ENCODE results near the gene AOC2. TPM values are rescaled to one million over a fixed set of nuclear protein-coding genes. Genes with fewer than 3 reads are reported as not detected.
"Not testable (repeated sequence)": the region's sequence is repeated elsewhere in the genome, so short reads cannot be mapped to it uniquely, and the experiment has no call there.

AOC2 gene
- total RNA-seq, 1 donor from 2014 or later, result 4.1 TPM

DNA sequence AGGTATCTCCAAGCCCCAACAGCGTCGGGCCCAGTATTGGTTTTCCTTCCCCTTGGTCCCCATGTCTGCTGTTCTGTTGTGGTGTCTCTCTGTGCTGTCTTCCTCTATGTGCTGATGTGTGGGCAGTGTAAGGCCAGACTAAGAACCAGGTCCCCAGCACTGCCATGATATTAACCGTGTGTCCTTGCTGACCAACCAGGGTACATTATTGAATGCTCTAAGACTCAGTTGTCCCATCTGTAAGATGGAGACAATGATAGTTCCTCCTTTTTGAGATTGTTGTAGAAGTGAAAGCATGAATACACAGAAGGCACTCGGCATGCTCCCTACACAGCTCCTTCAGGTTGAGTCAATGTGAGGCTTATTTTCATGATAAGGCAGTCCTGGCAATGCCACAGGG, 27.3 kb downstream of the AOC2 start:
- Mint-ChIP-seq H3K27ac (no peak overlapping the region), H3K4me1 (ENCODE audit: low read depth) (peaks cover 10% of the 10 kb centered on the region), H3K4me3 (ENCODE audit: low read depth) (no peak overlapping the region), H3K9me3 (ENCODE audit: low read depth) (peaks cover 12% of the 10 kb centered on the region), H3K27me3 (peaks cover 5% of the 10 kb centered on the region), H3K36me3 (ENCODE audit: insufficient read depth) (peaks cover 3% of the 10 kb centered on the region)
- DNase-seq (ENCODE audit: low spot score, unreplicated experiment), result no peak
- TF ChIP-seq, protein P1, sequence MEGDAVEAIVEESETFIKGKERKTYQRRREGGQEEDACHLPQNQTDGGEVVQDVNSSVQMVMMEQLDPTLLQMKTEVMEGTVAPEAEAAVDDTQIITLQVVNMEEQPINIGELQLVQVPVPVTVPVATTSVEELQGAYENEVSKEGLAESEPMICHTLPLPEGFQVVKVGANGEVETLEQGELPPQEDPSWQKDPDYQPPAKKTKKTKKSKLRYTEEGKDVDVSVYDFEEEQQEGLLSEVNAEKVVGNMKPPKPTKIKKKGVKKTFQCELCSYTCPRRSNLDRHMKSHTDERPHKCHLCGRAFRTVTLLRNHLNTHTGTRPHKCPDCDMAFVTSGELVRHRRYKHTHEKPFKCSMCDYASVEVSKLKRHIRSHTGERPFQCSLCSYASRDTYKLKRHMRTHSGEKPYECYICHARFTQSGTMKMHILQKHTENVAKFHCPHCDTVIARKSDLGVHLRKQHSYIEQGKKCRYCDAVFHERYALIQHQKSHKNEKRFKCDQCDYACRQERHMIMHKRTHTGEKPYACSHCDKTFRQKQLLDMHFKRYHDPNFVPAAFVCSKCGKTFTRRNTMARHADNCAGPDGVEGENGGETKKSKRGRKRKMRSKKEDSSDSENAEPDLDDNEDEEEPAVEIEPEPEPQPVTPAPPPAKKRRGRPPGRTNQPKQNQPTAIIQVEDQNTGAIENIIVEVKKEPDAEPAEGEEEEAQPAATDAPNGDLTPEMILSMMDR (IDR thresholded peaks at IDR 0.05; ENCODE audit: unreplicated experiment), result no peak

DNA sequence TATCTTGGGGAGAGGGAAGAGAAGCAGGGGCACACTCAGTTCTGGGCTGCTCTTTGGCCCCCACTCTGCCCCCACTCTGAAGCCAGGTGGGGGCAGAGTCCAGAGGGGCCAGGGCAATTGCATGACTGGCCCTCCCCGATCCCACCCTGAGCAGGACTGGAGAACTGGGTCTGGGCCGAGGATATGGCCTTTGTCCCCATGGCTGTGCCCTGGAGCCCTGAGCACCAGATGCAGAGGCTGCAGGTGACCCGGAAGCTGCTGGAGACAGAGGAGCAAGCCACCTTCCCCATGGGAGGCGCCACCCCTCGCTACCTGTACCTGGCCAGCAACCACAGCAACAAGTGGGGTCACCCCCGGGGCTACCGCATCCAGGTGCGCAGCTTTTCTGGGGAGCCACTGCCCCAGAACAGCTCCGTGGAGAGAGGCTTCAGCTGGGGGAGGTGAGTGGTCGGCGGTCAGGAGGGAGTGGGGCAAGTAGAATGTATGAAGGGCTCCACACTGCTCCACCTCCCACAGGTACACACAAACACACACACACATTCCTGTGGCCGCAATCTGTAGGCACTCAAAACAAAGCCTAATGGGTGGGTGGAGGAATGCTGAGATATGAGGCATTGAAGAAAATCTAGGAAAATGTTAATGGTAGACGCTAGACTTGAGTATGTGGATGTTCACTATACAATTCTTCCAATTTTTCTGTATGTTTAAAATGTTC, 28.0 kb downstream of the AOC2 start:
- TF ChIP-seq, protein P1 (IDR thresholded peaks at IDR 0.05; ENCODE audit: unreplicated experiment), result no peak
- DNase-seq (ENCODE audit: low spot score, unreplicated experiment), result no peak
- Mint-ChIP-seq H3K36me3 (ENCODE audit: insufficient read depth) (peaks cover 3% of the 10 kb centered on the region), H3K27me3 (peaks cover 9% of the 10 kb centered on the region), H3K4me3 (ENCODE audit: low read depth) (no peak overlapping the region), H3K9me3 (ENCODE audit: low read depth) (peaks cover 12% of the 10 kb centered on the region), H3K27ac (no peak overlapping the region), H3K4me1 (ENCODE audit: low read depth) (peaks cover 3% of the 10 kb centered on the region)

DNA sequence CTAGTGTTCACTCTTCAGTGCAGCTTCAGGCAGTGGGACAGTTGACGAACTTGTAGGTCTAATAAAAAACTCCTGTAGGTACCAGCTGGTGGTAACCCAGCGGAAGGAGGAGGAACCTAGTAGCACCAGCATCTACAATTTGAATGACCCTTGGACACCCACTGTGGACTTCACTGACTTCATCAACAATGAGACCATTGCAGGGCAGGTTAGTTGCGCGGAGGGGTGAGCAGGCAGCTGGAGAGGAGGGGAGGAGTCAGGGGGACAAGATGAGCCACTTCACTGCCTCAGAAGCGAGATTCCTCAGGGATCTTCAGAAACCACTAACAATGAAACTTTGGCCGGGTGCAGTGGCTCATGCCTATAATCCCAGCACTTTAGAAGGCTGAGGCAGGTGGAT, 28.9 kb downstream of the AOC2 start:
- DNase-seq (ENCODE audit: low spot score, unreplicated experiment), result no peak
- H3K4me3 Mint-ChIP-seq (ENCODE audit: low read depth), result no peak overlapping the region
- peaks cover 6% of the 10 kb centered on the region for H3K4me1 Mint-ChIP-seq (ENCODE audit: low read depth)
- peaks cover 19% of the 10 kb centered on the region for H3K27me3 Mint-ChIP-seq
- TF ChIP-seq, protein P1 (IDR thresholded peaks at IDR 0.05; ENCODE audit: unreplicated experiment), result no peak
- H3K27ac Mint-ChIP-seq, result no peak overlapping the region
- peaks cover 3% of the 10 kb centered on the region for H3K36me3 Mint-ChIP-seq (ENCODE audit: insufficient read depth)
- H3K9me3 Mint-ChIP-seq (ENCODE audit: low read depth), result peaks cover 12% of the 10 kb centered on the region

DNA sequence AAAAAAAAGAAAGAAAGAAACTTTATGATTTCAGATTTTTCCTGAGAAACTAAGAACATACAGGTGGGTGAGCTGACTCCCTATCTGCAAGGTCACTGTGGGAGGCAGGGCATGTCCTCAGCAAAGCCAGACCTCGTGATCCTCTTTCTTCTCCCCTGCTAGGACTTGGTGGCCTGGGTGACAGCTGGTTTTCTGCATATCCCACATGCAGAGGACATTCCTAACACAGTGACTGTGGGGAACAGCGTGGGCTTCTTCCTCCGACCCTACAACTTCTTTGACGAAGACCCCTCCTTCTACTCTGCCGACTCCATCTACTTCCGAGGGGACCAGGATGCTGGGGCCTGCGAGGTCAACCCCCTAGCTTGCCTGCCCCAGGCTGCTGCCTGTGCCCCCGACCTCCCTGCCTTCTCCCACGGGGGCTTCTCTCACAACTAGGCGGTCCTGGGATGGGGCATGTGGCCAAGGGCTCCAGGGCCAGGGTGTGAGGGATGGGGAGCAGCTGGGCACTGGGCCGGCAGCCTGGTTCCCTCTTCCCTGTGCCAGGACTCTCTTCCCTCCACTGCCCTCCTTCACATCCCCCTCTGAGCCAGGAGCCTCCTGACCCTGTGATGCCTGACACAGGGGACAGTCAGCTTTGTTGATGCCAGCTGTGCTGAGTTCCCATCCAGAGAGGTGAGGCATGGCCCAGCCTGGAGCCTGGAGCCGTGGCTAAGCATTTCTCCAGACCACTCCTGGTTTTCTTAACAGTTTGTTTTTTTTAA, 29.7 kb downstream of the AOC2 start:
- Mint-ChIP-seq H3K9me3 (ENCODE audit: low read depth) (peaks cover 12% of the 10 kb centered on the region), H3K27me3 (peaks cover 24% of the 10 kb centered on the region)
- not testable (repeated sequence) for H3K36me3 Mint-ChIP-seq (ENCODE audit: insufficient read depth); H3K4me3 Mint-ChIP-seq (ENCODE audit: low read depth); DNase-seq (ENCODE audit: low spot score, unreplicated experiment); H3K27ac Mint-ChIP-seq; H3K4me1 Mint-ChIP-seq (ENCODE audit: low read depth)

DNA sequence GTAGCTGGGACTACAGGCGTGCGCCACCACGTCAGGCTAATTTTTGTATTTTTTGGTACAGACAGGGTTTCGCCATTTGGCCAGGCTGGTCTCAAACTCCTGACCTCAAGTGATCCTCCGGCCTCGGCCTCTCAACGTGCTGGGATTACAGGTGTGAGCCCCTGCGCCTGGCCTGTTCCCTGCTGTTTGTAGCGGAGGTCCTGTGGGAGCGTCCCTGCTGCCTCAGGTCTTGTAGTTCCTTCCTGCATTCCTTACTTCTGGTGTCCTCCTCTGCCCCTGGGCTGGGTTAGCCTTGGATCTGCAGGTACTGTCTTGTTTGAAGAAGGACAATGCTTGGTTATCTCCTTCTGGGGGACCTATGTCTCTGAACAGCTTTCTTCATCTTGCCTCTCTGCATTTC, 32.7 kb downstream of the AOC2 start:
- no peak overlapping the region for H3K4me3 Mint-ChIP-seq (ENCODE audit: low read depth)
- no peak overlapping the region for H3K27ac Mint-ChIP-seq
- TF ChIP-seq, protein P1 (IDR thresholded peaks at IDR 0.05; ENCODE audit: unreplicated experiment), result no peak
- no peak for DNase-seq (ENCODE audit: low spot score, unreplicated experiment)
- H3K9me3 Mint-ChIP-seq (ENCODE audit: low read depth), result no peaks in the 10 kb centered on the region
- H3K36me3 Mint-ChIP-seq (ENCODE audit: insufficient read depth), result no peaks in the 10 kb centered on the region
- H3K4me1 Mint-ChIP-seq (ENCODE audit: low read depth), result peaks cover 6% of the 10 kb centered on the region
- peaks cover 34% of the 10 kb centered on the region for H3K27me3 Mint-ChIP-seq

Measured in progenitor cell of endocrine pancreas (in vitro differentiated cells).